GM21528 (cell line): ENCODE results near the gene PAK4.
"Not testable (repeated sequence)": the region's sequence is repeated elsewhere in the genome, so short reads cannot be mapped to it uniquely, and the experiment has no call there.

ENCODE experiments used
- ATAC-seq: cut with Tn5 transposase; IDR thresholded peaks from one replicate; pipeline ENCODE4 v1.9.1; 2021; ENCODE audit warnings: mild to moderate bottlenecking, moderate library complexity; ENCODE audit not compliant: unreplicated experiment, low FRiP score

PAK4 gene

GRCh38 chr19:39200066-39200802, 74.6 kb downstream of the PAK4 start:
- no peak for ATAC-seq

- no peak for ATAC-seq
Measured at GRCh38 chr19:39200803-39201115, 75.2 kb downstream of the PAK4 start.

GRCh38 chr19:39202998-39203355, 77.4 kb downstream of the PAK4 start:
- no peak for ATAC-seq

- ATAC-seq = no peak
Measured at GRCh38 chr19:39203372-39204341, 78.1 kb downstream of the PAK4 start, which contains the start of gene SYCN. SYCN (minus strand) TSS chr19:39204263; CDS start chr19:39204254, 9 bp downstream.

- ATAC-seq = no peak
Measured at GRCh38 chr19:39205449-39205764, 79.8 kb downstream of the PAK4 start.

GRCh38 chr19:39206122-39206521, 80.5 kb downstream of the PAK4 start:
- ATAC-seq = no peak

GRCh38 chr19:39207293-39207836, 81.8 kb downstream of the PAK4 start:
- ATAC-seq = no peak

- ATAC-seq = no peak
Measured at GRCh38 chr19:39208175-39208795, 82.7 kb downstream of the PAK4 start.

GRCh38 chr19:39209196-39209595, 83.6 kb downstream of the PAK4 start:
- no peak for ATAC-seq

- ATAC-seq = no peak
Measured at GRCh38 chr19:39211731-39212374, 86.3 kb downstream of the PAK4 start.

GRCh38 chr19:39212375-39212742, 86.8 kb downstream of the PAK4 start:
- ATAC-seq = no peak

GRCh38 chr19:39215323-39215722, 89.7 kb downstream of the PAK4 start:
- not testable (repeated sequence) for ATAC-seq

- no peak for ATAC-seq
Measured at GRCh38 chr19:39217094-39217493, 91.5 kb downstream of the PAK4 start.

GRCh38 chr19:39218230-39219007, 92.8 kb downstream of the PAK4 start:
- ATAC-seq = no peak

GRCh38 chr19:39219108-39219507, 93.5 kb downstream of the PAK4 start:
- not testable (repeated sequence) for ATAC-seq

- ATAC-seq = no peak
Measured at GRCh38 chr19:39223703-39224279, 98.2 kb downstream of the PAK4 start.

GRCh38 chr19:39224910-39225309, 99.3 kb downstream of the PAK4 start:
- no peak for ATAC-seq
